ENCODE measurements around the gene FLAD1. TPM values are rescaled to one million over a fixed set of nuclear protein-coding genes. Genes with fewer than 3 reads are reported as not detected.
A peak's percentile ranks its signal among the peaks of the same experiment; 100 is the strongest.

The FLAD1 gene
- total RNA-seq, 2 donors from 2014 or later, result 28.2 to 46.1 TPM

DNA sequence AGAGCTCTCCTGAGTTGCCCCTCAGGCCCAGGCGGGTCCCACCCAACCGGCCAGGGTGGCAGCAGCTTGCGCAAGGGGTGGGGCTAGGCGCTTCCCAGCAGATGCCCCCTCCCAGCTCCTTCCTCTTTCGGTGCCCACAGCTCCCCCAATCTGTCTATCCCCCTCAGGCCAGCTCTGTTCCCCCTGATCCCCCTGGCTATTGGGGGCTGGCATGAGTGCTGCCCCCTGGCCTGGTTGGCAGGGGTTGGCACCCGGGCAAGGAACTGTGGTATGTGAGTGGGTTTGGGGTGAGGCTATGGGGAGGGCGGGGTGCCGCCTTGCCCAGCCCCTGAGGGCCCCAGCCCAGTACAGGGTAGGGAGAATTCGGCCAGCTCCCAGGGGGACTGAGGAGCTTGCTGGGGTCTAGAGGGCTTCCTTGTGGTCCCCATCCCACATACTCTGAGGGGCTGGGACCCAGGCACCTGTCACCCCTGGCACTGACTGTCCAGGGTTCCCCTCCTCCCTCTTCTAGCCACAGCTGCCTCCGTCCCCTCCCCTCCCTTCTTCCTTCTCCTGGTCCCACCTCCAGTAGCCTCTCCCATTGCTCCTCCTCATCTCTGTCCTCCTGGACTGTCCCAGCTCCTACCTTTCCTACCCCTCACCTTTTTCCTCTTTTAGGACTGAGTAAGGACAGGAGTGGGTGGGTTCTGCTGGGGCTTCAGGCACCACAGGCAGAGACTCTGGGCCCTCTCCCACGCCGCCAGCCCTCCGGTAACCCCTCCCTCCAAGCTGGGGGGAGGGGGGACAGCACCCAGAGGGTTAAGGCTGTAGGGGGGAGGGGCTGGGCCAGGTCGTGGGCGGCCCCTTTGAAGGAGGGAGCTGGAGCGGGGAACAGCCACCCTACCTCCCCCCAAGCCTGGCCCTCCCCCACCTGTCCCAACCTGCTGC lies 25.1 kb downstream of the FLAD1 start:
- Histone ChIP-seq H3K27ac (peak overlapping the region; percentile 94), H3K9me3 (no peaks in the 10 kb centered on the region), H3K4me3 (peak overlapping the region; percentile 41), H3K36me3 (no peaks in the 10 kb centered on the region), H3K9ac (ENCODE audit: low read depth in 2 of 2, low read length in 2 of 2) (peak overlapping the region; percentile 71 to 100), H3K4me1 (peaks cover 57% of the 10 kb centered on the region), H3K27me3 (no peaks in the 10 kb centered on the region)
- DNase-seq, result peak; percentile 76
- intact Hi-C loops (cut with DNase I), result no loop called here
- TF ChIP-seq, protein P1, sequence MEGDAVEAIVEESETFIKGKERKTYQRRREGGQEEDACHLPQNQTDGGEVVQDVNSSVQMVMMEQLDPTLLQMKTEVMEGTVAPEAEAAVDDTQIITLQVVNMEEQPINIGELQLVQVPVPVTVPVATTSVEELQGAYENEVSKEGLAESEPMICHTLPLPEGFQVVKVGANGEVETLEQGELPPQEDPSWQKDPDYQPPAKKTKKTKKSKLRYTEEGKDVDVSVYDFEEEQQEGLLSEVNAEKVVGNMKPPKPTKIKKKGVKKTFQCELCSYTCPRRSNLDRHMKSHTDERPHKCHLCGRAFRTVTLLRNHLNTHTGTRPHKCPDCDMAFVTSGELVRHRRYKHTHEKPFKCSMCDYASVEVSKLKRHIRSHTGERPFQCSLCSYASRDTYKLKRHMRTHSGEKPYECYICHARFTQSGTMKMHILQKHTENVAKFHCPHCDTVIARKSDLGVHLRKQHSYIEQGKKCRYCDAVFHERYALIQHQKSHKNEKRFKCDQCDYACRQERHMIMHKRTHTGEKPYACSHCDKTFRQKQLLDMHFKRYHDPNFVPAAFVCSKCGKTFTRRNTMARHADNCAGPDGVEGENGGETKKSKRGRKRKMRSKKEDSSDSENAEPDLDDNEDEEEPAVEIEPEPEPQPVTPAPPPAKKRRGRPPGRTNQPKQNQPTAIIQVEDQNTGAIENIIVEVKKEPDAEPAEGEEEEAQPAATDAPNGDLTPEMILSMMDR (IDR thresholded peaks at IDR 0.05), result no peak

DNA sequence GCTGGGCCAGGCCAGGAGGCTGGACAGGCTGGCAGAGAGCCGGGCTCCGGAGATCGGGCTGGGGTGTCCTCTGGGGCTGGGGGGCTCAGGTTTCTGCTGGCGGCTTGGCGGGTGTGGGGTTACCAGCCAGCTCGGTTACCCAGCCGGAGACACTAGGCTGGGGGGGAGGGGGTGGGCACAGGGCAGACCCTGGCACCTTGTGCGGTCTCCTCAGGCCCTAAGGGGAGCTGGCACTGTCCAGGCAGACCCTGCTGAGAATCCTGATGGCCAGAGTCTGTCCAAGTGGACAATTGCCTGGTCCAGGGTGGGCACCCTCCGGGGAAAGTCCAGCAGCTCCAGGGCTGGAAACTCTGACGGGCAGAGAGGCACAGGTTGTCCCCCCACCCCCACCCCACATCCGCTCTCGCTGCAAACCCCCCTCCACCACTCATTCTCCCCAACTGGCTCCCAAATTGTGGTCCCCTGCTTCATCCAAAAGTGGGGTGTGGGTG lies 26.1 kb downstream of the FLAD1 start:
- H3K27ac ChIP-seq, result peak overlapping the region; percentile 94
- peak overlapping the region; percentile 71 to 100 for H3K9ac ChIP-seq (ENCODE audit: low read depth in 2 of 2, low read length in 2 of 2)
- H3K27me3 ChIP-seq, result no peaks in the 10 kb centered on the region
- H3K4me1 ChIP-seq, result peaks cover 62% of the 10 kb centered on the region
- H3K4me3 ChIP-seq, result peak overlapping the region; percentile 41
- no peaks in the 10 kb centered on the region for H3K9me3 ChIP-seq
- peaks cover 2% of the 10 kb centered on the region for H3K36me3 ChIP-seq
- intact Hi-C loops (cut with DNase I), result no loop called here
- no peak for DNase-seq
- TF ChIP-seq, protein P1 (IDR thresholded peaks at IDR 0.05), result no peak

DNA sequence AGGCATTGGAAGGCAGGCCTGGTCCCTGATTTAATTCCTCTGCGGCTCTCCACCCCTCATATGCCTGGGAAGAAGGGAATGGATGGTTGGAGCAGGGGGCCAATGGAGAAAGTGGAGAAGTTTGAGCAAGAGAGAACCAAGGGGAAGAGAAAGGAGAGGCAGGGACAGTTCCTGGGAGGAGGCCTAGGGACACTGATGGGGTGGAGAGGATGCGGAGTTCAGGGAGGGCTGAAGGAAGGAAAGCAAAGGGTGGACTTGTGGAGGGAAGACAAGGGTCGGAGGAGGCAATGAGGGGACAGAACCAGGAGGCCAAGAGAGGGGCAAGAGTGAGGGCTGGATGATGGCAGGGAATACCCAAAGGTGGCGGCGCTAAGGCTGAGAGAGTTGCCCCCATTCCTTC lies 26.6 kb downstream of the FLAD1 start:
- Histone ChIP-seq H3K36me3 (peaks cover 7% of the 10 kb centered on the region), H3K4me3 (peak overlapping the region; percentile 41), H3K27ac (peak overlapping the region; percentile 94), H3K9me3 (no peaks in the 10 kb centered on the region), H3K27me3 (no peaks in the 10 kb centered on the region), H3K4me1 (peaks cover 62% of the 10 kb centered on the region), H3K9ac (ENCODE audit: low read depth in 2 of 2, low read length in 2 of 2) (peak overlapping the region in 1 of 2 donors; percentile 100)
- intact Hi-C loops (cut with DNase I), result no loop called here
- TF ChIP-seq, protein P1 (IDR thresholded peaks at IDR 0.05), result no peak
- DNase-seq, result no peak

- DNase-seq, result peak; percentile 37
- TF ChIP-seq, protein P1 (IDR thresholded peaks at IDR 0.05), result no peak
- intact Hi-C loops (cut with DNase I), result no loop called here
- Histone ChIP-seq H3K36me3 (peaks cover 13% of the 10 kb centered on the region), H3K9me3 (no peaks in the 10 kb centered on the region), H3K27me3 (no peaks in the 10 kb centered on the region), H3K4me1 (peaks cover 56% of the 10 kb centered on the region), H3K27ac (peak overlapping the region; percentile 94), H3K9ac (ENCODE audit: low read depth in 2 of 2, low read length in 2 of 2) (peak overlapping the region in 1 of 2 donors; percentile 100), H3K4me3 (peak overlapping the region; percentile 41)
Observed at GRCh38 chr1:155010211-155010918, 27.2 kb downstream of the FLAD1 start.

DNA sequence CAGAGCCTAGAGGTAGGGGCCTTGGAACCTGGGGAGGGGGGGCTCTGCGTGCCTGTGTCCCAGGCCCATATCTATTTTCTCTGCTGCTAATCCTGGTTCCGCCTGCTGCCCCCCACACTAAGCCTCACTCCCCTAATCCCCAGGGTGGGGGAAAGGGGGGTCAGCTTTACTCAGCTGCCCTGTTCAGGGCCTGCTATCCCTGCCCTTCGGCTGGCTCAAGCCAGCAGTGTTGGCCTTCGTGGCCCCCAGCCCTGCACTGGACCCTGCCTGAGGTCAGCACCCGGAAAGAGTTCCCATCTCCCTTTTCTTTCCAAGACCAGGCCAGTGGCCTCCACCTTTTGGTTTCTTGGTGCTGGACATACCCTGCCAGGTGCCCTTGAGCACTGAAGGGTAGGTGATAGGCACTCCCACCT lies 27.9 kb downstream of the FLAD1 start:
- intact Hi-C loops (cut with DNase I), result no loop called here
- Histone ChIP-seq H3K27me3 (no peaks in the 10 kb centered on the region), H3K27ac (peak overlapping the region; percentile 94), H3K4me1 (peaks cover 51% of the 10 kb centered on the region), H3K9me3 (no peaks in the 10 kb centered on the region), H3K9ac (ENCODE audit: low read depth in 2 of 2, low read length in 2 of 2) (peak overlapping the region; percentile 44 to 100), H3K36me3 (peaks cover 13% of the 10 kb centered on the region), H3K4me3 (no peak overlapping the region)
- no peak for DNase-seq
- TF ChIP-seq, protein P1 (IDR thresholded peaks at IDR 0.05), result no peak
